SK-N-SH treated with all-trans-retinoic acid at 6 μM for 48 hours (cell line): ENCODE measurements around the gene ODAD3.

Source experiments
- ATAC-seq: fragments of 200-7000 bp; cut with Tn5 transposase; 3 replicates; pipeline ENCODE4 v1.9.1; 2020; ENCODE audit warnings: mild to moderate bottlenecking, moderate library complexity
- BACH2 ChIP-seq: fragments of 250-450 bp; sonication (Bioruptor Pico); IDR thresholded peaks from 2 replicates; pipeline ENCODE4 v1.9.0; 2021; ENCODE audit warnings: mild to moderate bottlenecking, borderline replicate concordance
- CSDC2 ChIP-seq: fragments of 250-450 bp; sonication (Bioruptor Pico); IDR thresholded peaks from 2 replicates; pipeline ENCODE4 v1.5.0; 2020; ENCODE audit warnings: mild to moderate bottlenecking, moderate library complexity
- ESRRG ChIP-seq: fragments of 250-450 bp; sonication (Bioruptor Pico); IDR thresholded peaks from 2 replicates; pipeline ENCODE4 v1.6.1; 2021; ENCODE audit warnings: mild to moderate bottlenecking
- ISL1 ChIP-seq: fragments of 250-450 bp; sonication (Bioruptor Pico); IDR thresholded peaks from 2 replicates; pipeline ENCODE4 v2.1.2; 2022; ENCODE audit warnings: mild to moderate bottlenecking, moderate library complexity
- OSR1 ChIP-seq: fragments of 250-450 bp; sonication (Bioruptor Pico); IDR thresholded peaks from 2 replicates; pipeline ENCODE4 v1.8.0; 2022; ENCODE audit warnings: moderate library complexity, mild to moderate bottlenecking, inconsistent platforms
- PPARA ChIP-seq: fragments of 250-450 bp; sonication (Bioruptor Pico); IDR thresholded peaks from 2 replicates; pipeline ENCODE4 v1.5.0; 2020; ENCODE audit warnings: mild to moderate bottlenecking, borderline replicate concordance
- RARB ChIP-seq: fragments of 250-450 bp; sonication (Bioruptor Pico); IDR thresholded peaks from 2 replicates; pipeline ENCODE4 v1.8.0; 2021; ENCODE audit warnings: mild to moderate bottlenecking, moderate library complexity
- SNAI2 ChIP-seq: fragments of 250-450 bp; sonication (Bioruptor Pico); IDR thresholded peaks from 2 replicates; pipeline ENCODE4 v1.5.0; 2020; ENCODE audit warnings: mild to moderate bottlenecking, moderate library complexity
- TCF4 ChIP-seq: fragments of 250-450 bp; sonication (Bioruptor Pico); IDR thresholded peaks from 2 replicates; pipeline ENCODE4 v1.8.0; 2021; ENCODE audit warnings: mild to moderate bottlenecking, moderate library complexity, borderline replicate concordance
- TOX ChIP-seq: fragments of 250-450 bp; sonication (Bioruptor Pico); IDR thresholded peaks from 2 replicates; pipeline ENCODE4 v1.8.0; 2021; ENCODE audit warnings: mild to moderate bottlenecking, moderate library complexity, borderline replicate concordance
- ZFP3 ChIP-seq: fragments of 250-450 bp; sonication (Bioruptor Pico); IDR thresholded peaks from 2 replicates; pipeline ENCODE4 v1.5.0; 2020; ENCODE audit warnings: mild to moderate bottlenecking, moderate library complexity
- ZNF565 ChIP-seq: fragments of 450-650 bp; formaldehyde crosslinking; conservative IDR thresholded peaks from 2 replicates; pipeline ENCODE4 v1.5.0; 2020; ENCODE audit warnings: low read depth, mild to moderate bottlenecking, moderate library complexity
- ZNF70 ChIP-seq: fragments of 450-650 bp; formaldehyde crosslinking; IDR thresholded peaks from 2 replicates; pipeline ENCODE4 v1.5.0; 2020; ENCODE audit warnings: mild to moderate bottlenecking, moderate library complexity
- ZNF8 ChIP-seq: fragments of 450-650 bp; formaldehyde crosslinking; IDR thresholded peaks from 2 replicates; pipeline ENCODE4 v1.5.0; 2020; ENCODE audit warnings: mild to moderate bottlenecking, moderate library complexity
- TF ChIP-seq, protein P1 (sequence below): fragments of 250-450 bp; sonication (Bioruptor Pico); IDR thresholded peaks from 2 replicates; pipeline ENCODE4 v1.8.0; 2021; ENCODE audit warnings: low read depth, mild to moderate bottlenecking, moderate library complexity, borderline replicate concordance
- TF ChIP-seq, protein P2 (sequence below): fragments of 250-450 bp; sonication (Bioruptor Pico); IDR thresholded peaks from 2 replicates; pipeline ENCODE4 v1.8.0; 2020; ENCODE audit warnings: mild to moderate bottlenecking, moderate library complexity, borderline replicate concordance
- TF ChIP-seq, protein P3 (sequence below): fragments of 250-450 bp; sonication (Bioruptor Pico); IDR thresholded peaks from 2 replicates; pipeline ENCODE4 v1.5.0; 2020; ENCODE audit warnings: mild to moderate bottlenecking, moderate library complexity
- TF ChIP-seq, protein P4 (sequence below): fragments of 250-450 bp; sonication (Bioruptor Pico); IDR thresholded peaks from 2 replicates; pipeline ENCODE4 v1.5.1; 2020; ENCODE audit warnings: low read depth, mild to moderate bottlenecking, moderate library complexity
- TF ChIP-seq, protein P5 (sequence below): fragments of 250-450 bp; sonication (Bioruptor Pico); IDR thresholded peaks from 2 replicates; pipeline ENCODE4 v1.5.1; 2021; ENCODE audit warnings: mild to moderate bottlenecking, moderate library complexity

ODAD3 gene

DNA sequence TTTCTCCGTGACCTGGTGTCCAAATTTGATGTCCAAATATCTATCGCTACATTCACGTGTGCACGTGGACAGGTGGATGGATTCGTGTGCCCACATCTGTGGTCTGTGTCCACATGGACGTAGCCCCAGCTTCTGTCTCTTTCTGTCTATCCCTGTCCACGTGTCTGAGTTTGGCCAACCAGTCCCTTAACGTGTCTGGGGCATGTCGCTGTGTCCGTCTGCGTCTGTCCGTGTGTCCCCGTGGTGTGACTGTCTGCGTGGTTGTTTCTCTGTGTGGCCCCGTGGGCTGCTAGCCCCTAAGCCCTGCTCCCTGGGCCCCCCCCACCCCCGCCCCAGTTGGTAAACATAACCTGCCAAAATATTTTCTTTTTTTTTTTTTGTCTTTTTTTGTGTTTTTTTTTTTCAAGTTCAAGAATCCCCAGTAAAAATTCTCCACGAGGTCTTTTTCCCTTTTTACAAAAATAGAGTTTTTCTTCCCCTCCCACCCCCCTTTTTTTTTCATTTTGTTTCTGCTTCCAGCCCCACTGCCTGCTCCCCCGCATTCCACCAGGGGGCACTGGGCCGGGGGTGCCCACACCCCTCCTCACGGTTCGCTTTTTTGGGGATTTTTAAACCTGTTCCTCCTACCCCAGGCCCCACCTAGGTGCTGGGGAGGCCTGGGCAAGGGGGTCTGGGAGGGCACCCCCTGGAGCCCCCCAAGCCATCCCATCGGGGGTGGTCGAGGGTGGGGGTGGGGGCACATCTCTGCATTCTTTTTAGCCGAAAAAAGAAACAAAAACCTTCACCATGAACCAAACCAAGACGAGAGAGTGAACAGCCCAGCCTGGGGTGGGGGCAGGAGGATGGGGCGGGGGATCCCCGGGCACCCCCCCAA, 18.8 kb upstream of the ODAD3 start:
- ATAC-seq, result no peak
- TF ChIP-seq OSR1 (CRISPR knock-in tag) (no peak), SNAI2 (no peak)
- TF ChIP-seq, protein P1, sequence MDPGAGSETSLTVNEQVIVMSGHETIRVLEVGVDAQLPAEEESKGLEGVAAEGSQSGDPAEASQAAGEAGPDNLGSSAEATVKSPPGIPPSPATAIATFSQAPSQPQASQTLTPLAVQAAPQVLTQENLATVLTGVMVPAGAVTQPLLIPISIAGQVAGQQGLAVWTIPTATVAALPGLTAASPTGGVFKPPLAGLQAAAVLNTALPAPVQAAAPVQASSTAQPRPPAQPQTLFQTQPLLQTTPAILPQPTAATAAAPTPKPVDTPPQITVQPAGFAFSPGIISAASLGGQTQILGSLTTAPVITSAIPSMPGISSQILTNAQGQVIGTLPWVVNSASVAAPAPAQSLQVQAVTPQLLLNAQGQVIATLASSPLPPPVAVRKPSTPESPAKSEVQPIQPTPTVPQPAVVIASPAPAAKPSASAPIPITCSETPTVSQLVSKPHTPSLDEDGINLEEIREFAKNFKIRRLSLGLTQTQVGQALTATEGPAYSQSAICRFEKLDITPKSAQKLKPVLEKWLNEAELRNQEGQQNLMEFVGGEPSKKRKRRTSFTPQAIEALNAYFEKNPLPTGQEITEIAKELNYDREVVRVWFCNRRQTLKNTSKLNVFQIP, result no peak

DNA sequence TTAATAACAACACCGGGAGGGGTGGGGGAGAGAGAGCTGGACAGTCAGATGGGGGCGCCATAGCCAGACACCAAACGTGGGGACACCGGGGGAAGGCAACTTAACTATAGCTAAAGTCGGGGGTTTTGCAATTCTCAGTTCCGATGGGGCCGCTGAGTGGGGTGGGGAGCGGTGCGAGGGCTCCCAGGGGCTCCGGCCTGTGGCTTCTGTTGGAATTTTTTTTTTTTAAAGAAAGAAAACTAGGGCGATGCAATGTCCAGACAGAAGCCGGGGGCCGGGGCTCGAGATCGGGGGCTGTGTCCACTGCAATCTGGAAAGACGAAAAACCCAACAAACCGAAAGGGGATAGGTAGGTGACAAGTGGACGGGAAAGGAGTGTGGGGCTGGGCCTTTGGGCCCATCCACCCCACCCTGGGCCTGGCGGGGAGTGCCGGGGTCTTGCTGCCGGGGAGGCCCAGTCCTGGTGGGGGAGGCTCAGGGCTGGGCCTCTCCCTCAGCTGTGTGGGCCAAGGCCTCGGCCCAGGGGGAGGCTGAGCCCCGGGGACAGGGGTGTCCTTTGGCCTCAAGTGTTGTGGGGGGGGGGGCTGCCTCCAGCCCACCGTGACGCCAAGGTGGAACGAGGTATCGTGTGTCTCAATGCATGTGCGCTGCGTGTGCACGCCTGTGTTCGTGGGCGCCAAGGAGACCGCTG, 17.8 kb upstream of the ODAD3 start:
- TF ChIP-seq ESRRG (CRISPR knock-in tag) (no peak), ZNF8 (CRISPR knock-in tag) (no peak)
- ATAC-seq, result no peak; the same call in 2 of the 3 replicates

DNA sequence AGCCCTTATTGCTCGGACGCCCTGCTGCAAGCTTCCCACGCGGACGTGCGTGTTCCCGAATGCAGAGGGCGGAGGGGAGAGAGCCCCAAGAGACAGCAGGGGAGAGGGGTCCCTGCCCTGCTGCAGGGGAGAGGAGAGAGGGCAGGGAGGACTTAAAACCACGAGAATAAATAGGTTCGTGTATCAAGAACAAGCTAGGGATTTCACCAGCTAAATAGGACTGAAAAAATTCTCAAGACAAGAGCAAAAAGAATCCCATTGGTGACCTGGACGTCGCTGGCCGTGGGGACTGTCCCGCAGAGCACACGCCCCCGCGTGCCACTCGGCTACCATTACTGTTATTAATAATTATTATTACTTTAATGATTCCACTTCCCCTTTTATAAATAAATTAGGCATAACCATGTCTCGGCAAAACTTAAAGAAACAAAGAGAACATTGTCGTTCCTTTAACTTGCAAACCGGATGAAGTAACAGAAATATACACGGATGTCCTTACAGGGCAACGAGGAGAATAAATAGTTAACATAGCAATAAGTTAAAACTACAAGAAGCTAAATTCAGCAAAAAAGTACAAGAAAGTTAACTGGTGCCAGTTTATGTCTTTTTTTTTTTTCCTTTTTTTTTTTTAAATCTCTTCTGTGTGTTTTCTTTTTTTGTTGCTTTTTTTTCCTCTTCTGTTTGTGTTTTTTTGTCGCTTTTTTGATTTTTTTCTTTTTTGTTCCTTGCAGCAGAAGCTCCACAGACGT, 17.1 kb upstream of the ODAD3 start:
- TF ChIP-seq OSR1 (CRISPR knock-in tag) (no peak), TCF4 (CRISPR knock-in tag) (no peak), ZNF70 (no peak), ZNF565 (CRISPR knock-in tag) (no peak), ZFP3 (CRISPR knock-in tag) (no peak), PPARA (CRISPR knock-in tag) (no peak), CSDC2 (CRISPR knock-in tag) (no peak), TOX (no peak), SNAI2 (no peak), BACH2 (CRISPR knock-in tag) (no peak), ZNF8 (CRISPR knock-in tag) (no peak), ESRRG (CRISPR knock-in tag) (no peak), RARB (CRISPR knock-in tag) (no peak), ISL1 (no peak)
- TF ChIP-seq, protein P2, sequence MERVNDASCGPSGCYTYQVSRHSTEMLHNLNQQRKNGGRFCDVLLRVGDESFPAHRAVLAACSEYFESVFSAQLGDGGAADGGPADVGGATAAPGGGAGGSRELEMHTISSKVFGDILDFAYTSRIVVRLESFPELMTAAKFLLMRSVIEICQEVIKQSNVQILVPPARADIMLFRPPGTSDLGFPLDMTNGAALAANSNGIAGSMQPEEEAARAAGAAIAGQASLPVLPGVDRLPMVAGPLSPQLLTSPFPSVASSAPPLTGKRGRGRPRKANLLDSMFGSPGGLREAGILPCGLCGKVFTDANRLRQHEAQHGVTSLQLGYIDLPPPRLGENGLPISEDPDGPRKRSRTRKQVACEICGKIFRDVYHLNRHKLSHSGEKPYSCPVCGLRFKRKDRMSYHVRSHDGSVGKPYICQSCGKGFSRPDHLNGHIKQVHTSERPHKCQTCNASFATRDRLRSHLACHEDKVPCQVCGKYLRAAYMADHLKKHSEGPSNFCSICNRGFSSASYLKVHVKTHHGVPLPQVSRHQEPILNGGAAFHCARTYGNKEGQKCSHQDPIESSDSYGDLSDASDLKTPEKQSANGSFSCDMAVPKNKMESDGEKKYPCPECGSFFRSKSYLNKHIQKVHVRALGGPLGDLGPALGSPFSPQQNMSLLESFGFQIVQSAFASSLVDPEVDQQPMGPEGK, result no peak
- TF ChIP-seq, protein P3, sequence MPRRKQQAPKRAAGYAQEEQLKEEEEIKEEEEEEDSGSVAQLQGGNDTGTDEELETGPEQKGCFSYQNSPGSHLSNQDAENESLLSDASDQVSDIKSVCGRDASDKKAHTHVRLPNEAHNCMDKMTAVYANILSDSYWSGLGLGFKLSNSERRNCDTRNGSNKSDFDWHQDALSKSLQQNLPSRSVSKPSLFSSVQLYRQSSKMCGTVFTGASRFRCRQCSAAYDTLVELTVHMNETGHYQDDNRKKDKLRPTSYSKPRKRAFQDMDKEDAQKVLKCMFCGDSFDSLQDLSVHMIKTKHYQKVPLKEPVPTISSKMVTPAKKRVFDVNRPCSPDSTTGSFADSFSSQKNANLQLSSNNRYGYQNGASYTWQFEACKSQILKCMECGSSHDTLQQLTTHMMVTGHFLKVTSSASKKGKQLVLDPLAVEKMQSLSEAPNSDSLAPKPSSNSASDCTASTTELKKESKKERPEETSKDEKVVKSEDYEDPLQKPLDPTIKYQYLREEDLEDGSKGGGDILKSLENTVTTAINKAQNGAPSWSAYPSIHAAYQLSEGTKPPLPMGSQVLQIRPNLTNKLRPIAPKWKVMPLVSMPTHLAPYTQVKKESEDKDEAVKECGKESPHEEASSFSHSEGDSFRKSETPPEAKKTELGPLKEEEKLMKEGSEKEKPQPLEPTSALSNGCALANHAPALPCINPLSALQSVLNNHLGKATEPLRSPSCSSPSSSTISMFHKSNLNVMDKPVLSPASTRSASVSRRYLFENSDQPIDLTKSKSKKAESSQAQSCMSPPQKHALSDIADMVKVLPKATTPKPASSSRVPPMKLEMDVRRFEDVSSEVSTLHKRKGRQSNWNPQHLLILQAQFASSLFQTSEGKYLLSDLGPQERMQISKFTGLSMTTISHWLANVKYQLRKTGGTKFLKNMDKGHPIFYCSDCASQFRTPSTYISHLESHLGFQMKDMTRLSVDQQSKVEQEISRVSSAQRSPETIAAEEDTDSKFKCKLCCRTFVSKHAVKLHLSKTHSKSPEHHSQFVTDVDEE (CRISPR knock-in tag), result no peak
- TF ChIP-seq, protein P1, result no peak
- TF ChIP-seq, protein P4, sequence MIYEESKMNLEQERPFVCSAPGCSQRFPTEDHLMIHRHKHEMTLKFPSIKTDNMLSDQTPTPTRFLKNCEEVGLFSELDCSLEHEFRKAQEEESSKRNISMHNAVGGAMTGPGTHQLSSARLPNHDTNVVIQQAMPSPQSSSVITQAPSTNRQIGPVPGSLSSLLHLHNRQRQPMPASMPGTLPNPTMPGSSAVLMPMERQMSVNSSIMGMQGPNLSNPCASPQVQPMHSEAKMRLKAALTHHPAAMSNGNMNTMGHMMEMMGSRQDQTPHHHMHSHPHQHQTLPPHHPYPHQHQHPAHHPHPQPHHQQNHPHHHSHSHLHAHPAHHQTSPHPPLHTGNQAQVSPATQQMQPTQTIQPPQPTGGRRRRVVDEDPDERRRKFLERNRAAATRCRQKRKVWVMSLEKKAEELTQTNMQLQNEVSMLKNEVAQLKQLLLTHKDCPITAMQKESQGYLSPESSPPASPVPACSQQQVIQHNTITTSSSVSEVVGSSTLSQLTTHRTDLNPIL (CRISPR knock-in tag), result no peak
- TF ChIP-seq, protein P5, sequence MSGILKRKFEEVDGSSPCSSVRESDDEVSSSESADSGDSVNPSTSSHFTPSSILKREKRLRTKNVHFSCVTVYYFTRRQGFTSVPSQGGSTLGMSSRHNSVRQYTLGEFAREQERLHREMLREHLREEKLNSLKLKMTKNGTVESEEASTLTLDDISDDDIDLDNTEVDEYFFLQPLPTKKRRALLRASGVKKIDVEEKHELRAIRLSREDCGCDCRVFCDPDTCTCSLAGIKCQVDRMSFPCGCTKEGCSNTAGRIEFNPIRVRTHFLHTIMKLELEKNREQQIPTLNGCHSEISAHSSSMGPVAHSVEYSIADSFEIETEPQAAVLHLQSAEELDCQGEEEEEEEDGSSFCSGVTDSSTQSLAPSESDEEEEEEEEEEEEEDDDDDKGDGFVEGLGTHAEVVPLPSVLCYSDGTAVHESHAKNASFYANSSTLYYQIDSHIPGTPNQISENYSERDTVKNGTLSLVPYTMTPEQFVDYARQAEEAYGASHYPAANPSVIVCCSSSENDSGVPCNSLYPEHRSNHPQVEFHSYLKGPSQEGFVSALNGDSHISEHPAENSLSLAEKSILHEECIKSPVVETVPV (CRISPR knock-in tag), result no peak
- ATAC-seq, result no peak
